ENCODE results near the gene KATNAL2.

Gene KATNAL2

DNA sequence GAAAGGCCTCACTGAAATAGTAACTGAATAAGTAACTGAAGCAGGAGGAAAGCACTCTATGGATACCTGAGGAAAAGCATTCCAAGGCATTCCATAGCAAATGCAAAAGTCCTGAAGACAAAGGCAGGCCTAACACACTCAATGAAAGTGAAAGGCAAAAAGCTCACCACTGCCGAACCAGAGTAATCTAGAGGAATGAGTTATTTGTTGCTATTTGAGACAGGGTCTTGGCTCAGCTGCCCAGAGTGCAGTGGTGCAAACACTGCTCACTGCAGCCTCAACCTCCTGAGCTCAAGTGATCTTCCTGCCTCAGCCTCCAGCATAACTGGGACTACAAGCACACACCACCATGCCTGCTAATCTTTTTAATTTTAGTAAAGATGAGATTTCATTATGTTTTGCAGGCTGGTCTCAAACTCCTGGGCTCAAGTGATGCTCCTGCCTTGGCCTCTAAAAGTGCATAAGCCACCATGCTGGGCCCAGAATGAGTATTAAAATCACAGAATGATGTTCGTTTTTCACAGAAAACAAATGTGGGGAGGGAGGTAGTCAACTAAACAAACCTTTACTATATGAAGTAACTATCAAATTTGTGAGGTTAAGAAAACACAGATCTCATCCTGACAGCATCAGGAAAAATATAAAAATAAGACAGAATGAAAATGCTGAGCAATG lies 18.0 kb upstream of the KATNAL2 start:
- FAIRE-seq (peak; percentile 82), DNase-seq (ENCODE audit: insufficient read length) (peak; percentile 9)
- TF ChIP-seq POLR2A (IDR thresholded peaks at IDR 0.05; ENCODE audit: low read depth, low read length) (no peak), TAF1 (IDR thresholded peaks at IDR 0.05; ENCODE audit: borderline replicate concordance, low read depth, low read length) (no peak), POLR2AphosphoS5 (IDR thresholded peaks at IDR 0.05; ENCODE audit: low read depth, low read length) (no peak)

DNA sequence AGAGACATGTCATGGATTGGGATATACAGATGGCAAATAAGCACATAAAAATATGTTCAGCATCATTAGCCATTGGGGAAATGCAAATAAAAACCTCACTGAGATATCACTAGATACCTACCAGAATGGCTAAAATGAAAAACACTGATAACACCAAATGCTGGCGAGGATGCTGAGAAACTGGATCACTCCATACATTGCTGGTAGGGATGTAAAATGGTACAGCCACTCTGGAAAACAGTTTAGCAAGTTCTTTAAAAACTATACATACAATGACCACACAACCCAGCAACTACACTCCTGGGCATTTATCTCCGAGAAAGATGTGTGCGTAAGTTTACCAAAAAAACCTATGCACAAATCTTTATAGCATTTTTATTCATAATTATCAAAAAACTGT lies 14.0 kb upstream of the KATNAL2 start:
- no peak for FAIRE-seq
- DNase-seq (ENCODE audit: insufficient read length), result no peak
- TF ChIP-seq POLR2A (IDR thresholded peaks at IDR 0.05; ENCODE audit: low read depth, low read length) (no peak), TAF1 (IDR thresholded peaks at IDR 0.05; ENCODE audit: borderline replicate concordance, low read depth, low read length) (no peak), POLR2AphosphoS5 (IDR thresholded peaks at IDR 0.05; ENCODE audit: low read depth, low read length) (no peak)

DNA sequence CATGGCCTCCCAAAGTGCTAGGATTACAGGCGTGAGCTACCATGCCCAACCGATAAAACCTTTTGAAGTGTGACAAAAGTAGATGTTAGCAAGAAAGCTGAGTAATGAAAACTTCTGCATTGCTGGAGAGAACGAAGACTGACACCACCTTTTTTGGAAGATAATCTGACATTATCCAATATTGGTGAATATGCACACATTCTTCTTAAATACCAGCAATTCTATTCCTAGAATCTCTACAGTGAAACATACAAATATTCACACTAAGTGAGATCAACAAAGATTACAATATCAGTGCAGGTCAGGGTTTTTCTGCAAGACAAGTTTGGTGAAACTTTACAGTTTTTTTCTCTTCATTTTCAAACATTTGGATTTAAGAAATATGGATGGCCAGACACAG lies 7.9 kb upstream of the KATNAL2 start:
- TF ChIP-seq POLR2A (IDR thresholded peaks at IDR 0.05; ENCODE audit: low read depth, low read length), result no peak
- TF ChIP-seq POLR2AphosphoS5 (IDR thresholded peaks at IDR 0.05; ENCODE audit: low read depth, low read length), result no peak
- TF ChIP-seq TAF1 (IDR thresholded peaks at IDR 0.05; ENCODE audit: borderline replicate concordance, low read depth, low read length), result no peak
- FAIRE-seq, result no peak
- no peak for DNase-seq (ENCODE audit: insufficient read length)

DNA sequence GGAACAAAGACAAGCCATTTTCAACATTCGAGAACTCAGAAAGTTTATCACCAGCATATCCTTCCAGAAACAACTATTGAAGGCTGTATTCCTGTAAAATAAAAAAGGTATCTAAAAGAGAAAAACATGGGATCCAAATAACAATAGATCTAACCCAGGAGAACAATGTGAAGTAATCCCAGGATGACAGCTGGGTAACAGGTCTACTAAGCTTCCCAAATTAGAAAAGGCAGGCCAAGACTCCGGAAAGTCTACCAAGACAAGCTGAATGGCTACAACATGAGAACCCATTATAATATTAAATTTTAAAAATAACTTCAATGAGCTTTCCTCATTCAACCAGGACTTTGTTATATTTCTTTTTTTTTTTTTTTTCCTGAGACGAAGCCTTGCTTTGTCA lies 6.5 kb upstream of the KATNAL2 start:
- TF ChIP-seq POLR2AphosphoS5 (IDR thresholded peaks at IDR 0.05; ENCODE audit: low read depth, low read length) (no peak), TAF1 (IDR thresholded peaks at IDR 0.05; ENCODE audit: borderline replicate concordance, low read depth, low read length) (no peak), POLR2A (IDR thresholded peaks at IDR 0.05; ENCODE audit: low read depth, low read length) (no peak)
- DNase-seq (ENCODE audit: insufficient read length) (no peak), FAIRE-seq (no peak)

DNA sequence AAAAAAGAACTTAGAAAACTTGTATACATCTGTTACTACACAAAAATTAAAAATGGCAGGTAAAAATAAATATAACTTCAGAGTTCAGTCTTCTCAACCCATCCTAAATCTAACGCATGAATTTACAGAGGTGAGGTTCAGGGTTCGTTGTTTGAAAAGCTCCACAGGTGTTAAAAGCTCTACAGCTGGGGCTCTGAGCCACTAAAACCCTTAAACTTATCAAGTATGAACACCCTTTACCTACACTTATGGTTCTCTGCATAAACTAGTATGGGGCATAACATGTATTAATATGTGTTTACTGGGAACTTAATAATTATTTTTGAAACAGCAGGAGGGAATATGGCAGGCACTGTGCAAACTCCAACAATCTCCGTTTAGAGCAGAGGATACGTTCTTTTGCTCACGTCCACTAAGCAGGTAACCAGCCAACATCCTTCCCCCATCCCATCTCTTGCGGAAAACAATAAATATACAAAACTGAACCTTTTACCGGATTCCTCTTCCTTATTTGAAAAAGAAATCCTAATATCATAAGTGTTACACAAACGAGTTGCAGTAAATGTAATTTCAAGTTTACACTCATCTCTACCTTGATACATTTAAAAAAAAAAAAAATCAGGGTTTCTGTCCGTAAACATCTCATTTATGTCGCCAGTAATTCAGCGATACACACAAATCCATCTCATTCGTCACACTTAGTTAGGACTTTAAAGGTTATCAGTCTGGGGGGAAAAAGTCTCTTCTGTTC lies 1.4 kb upstream of the KATNAL2 start:
- no peak for DNase-seq (ENCODE audit: insufficient read length)
- TF ChIP-seq TAF1 (IDR thresholded peaks at IDR 0.05; ENCODE audit: borderline replicate concordance, low read depth, low read length) (no peak), POLR2AphosphoS5 (IDR thresholded peaks at IDR 0.05; ENCODE audit: low read depth, low read length) (no peak), POLR2A (IDR thresholded peaks at IDR 0.05; ENCODE audit: low read depth, low read length) (no peak)
- FAIRE-seq, result no peak

DNA sequence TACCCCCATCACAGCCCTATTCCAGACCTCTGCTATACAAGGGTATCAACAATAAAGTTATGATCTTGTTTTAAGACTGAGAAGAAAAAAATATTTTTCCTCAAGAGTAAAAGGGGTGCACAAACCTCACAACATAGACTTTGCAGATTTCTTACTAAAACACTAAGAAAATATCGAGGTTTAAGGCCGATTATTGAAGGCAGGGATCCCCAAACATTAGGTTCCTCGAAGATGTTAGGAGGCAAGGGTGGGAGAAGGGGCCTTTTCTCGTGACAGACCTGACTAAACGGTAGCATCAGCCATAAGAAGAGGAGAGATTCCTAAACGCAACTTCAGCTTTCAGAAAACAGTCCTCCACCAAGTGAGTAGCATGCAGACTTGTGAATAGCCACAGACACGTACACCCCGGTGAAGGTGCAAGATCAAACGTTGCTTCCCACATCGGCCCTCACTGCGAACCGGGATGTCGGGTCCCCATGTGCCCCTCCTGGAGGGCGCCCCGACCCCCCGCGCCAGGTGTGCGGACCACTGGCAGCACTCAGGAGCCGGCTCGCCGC lies 773 bp upstream of the KATNAL2 start:
- FAIRE-seq (peak; percentile 92), DNase-seq (ENCODE audit: insufficient read length) (no peak)
- TF ChIP-seq POLR2AphosphoS5 (IDR thresholded peaks at IDR 0.05; ENCODE audit: low read depth, low read length) (no peak), POLR2A (IDR thresholded peaks at IDR 0.05; ENCODE audit: low read depth, low read length) (no peak), TAF1 (IDR thresholded peaks at IDR 0.05; ENCODE audit: borderline replicate concordance, low read depth, low read length) (no peak)

DNA sequence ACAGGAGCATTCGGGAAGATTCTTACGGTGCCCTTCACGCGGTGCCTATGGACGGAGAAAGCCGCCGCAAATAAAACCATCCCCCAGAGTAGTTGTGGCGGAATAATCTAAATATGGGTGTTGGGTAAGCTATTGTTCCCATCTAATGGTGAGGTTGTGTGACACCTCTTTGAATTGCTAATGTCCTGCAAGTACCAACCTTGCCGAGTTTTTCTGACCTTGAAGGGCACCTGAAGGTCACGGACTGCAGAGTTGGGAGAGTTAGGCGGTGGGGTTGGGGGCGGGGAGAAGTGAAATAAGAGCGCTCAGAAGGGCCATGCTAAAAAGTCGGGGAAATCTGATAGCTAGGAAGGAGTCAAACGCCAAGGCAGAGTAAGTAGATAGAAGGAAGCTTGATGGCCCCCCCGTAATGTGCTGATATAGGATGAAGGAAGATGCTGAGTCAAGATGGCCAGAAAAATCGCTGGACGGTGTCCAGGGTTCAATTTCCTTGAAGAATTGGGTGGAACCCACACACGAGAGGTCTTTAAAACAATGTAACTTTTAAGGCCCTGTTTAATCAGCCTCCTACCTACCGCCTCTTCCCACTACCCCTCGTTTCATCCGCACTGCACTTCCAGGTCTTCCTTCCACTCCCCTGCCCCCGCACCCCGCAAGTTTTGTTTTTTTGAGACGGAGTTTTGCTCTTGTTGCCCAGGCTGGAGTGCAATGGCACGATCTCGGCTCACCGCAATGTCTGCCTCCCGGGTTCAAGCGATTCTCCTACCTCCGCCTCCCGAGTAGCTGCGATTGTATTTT lies 600 bp downstream of the KATNAL2 start:
- DNase-seq (ENCODE audit: insufficient read length) (peak; percentile 11), FAIRE-seq (peak; percentile 48)

DNA sequence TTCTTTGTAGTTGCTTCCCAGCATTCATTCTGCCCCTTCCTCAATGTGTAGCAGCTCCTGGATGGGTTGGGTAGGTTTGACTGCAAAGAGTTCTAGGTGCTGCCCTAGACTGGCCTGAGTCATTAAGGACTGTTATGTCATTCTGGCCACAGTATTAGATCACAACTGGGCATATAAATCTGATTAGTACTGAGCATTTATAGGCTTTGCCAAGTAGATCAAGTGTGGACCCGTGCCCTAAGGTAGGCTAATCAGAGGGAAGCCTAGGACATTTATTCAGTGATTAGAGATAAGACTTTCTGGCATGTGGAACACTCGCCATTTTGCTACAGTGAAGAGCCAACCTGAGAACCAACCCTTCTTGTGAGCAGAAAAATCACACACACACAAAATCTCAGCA lies 2.7 kb downstream of the KATNAL2 start:
- TF ChIP-seq POLR2AphosphoS5 (IDR thresholded peaks at IDR 0.05; ENCODE audit: low read depth, low read length) (no peak), POLR2A (IDR thresholded peaks at IDR 0.05; ENCODE audit: low read depth, low read length) (no peak), TAF1 (IDR thresholded peaks at IDR 0.05; ENCODE audit: borderline replicate concordance, low read depth, low read length) (no peak)
- FAIRE-seq (no peak), DNase-seq (ENCODE audit: insufficient read length) (no peak)

More for the DNA sequence above, 600 bp downstream of the KATNAL2 start:
- TF ChIP-seq POLR2A (IDR thresholded peaks at IDR 0.05; ENCODE audit: low read depth, low read length) (no peak), POLR2AphosphoS5 (IDR thresholded peaks at IDR 0.05; ENCODE audit: low read depth, low read length) (no peak), TAF1 (IDR thresholded peaks at IDR 0.05; ENCODE audit: borderline replicate concordance, low read depth, low read length) (no peak)

DNA sequence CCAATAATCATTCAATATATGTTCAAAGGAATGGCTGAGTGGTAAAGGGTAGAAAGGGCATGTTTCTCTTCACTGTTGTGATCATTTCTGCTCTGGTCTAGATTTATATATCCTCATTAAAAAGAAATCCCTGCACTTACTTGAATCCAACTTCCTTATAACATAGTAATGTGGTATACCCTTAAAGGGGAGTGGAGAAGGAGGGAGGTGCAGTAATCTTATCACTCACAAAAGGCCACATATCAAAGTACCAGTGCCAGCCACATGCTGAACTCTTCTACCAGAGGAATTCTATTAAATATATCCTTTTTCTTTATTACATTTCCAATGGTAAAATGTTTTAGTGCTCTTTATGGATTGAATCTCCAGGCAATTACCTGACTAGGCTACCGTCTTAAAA lies 3.3 kb downstream of the KATNAL2 start:
- DNase-seq (ENCODE audit: insufficient read length) (no peak), FAIRE-seq (no peak)
- no peak for TF ChIP-seq TAF1 (IDR thresholded peaks at IDR 0.05; ENCODE audit: borderline replicate concordance, low read depth, low read length)
- no peak for TF ChIP-seq POLR2A (IDR thresholded peaks at IDR 0.05; ENCODE audit: low read depth, low read length)
- TF ChIP-seq POLR2AphosphoS5 (IDR thresholded peaks at IDR 0.05; ENCODE audit: low read depth, low read length), result no peak

DNA sequence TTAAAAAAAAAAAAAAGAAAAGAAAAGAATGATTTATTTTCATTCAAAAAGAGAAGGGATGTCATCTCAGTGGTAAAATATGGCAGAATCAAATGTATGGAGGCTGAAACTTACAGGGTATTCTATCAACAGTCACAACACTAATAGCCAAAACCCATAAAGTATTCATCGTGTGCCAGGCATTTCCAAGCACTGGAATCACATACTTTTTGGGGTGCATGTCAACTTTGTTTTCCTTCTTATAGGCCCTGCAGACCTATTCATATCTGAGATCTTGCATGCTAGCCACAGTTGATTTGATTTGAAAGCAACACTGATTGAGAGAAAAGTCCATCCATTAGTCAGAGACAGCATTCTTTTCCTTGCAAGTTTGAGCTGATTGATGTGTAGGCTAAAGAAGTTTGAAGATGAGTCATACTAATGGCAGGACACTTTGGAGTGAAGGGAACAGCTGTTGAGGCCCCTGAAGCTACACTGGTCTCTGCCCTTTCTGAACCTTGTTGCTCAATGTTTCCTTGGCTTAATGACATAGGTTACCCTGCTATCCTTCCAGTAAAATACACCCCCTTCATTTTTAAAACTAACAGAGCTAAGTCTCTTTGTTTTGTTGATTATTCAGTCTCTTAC lies 22.0 kb downstream of the KATNAL2 start:
- DNase-seq (ENCODE audit: insufficient read length), result no peak
- TF ChIP-seq TAF1 (IDR thresholded peaks at IDR 0.05; ENCODE audit: borderline replicate concordance, low read depth, low read length) (no peak), POLR2A (IDR thresholded peaks at IDR 0.05; ENCODE audit: low read depth, low read length) (no peak), POLR2AphosphoS5 (IDR thresholded peaks at IDR 0.05; ENCODE audit: low read depth, low read length) (no peak)
- FAIRE-seq, result no peak
